SK-N-MC (cell line): ENCODE data around the gene PDE1C.

Experiments
- EZH2 ChIP-seq: fragments of 200-600 bp; sonication (generic); IDR thresholded peaks from one replicate; pipeline ENCODE4 v1.6.1; 2017; ENCODE audit warnings: antibody characterized with exemption
- FOXP2 ChIP-seq: optimal IDR thresholded peaks from 2 replicates; pipeline ENCODE3; 2011; ENCODE audit warnings: mild to moderate bottlenecking, moderate library complexity; ENCODE audit not compliant: insufficient read depth; ENCODE audit errors: extremely low read length, control extremely low read depth
- POLR2AphosphoS5 ChIP-seq: IDR thresholded peaks from 2 replicates; pipeline ENCODE4 v1.6.1; 2012; ENCODE audit warnings: mild to moderate bottlenecking, low read depth, low read length, borderline replicate concordance

DNA sequence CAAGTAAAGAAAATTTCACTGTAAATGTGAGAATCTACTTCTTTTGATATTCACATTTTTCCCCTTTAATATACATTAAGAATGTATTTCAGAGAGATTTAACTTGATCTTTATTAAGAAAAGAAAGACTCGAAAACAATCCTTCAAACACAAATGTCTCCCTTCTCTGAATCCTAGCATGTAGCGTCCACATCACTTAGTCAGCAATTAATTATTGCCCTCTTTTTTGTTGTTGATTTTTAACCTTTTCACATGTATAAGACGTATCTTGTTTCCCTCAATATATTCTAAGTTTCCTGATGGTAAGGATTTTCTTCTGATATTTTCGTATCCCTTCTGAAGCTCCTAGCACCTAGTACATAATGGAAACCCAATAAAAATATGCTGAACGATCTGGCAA, 6.6 kb downstream of the PDE1C start:
- TF ChIP-seq EZH2 (no peak), POLR2AphosphoS5 (no peak), FOXP2 (no peak)
